M059J (cell line): ENCODE measurements around the gene CYP4A22. TPM values are rescaled to one million over a fixed set of nuclear protein-coding genes. Genes with fewer than 3 reads are reported as not detected.
"Not testable (repeated sequence)": the region's sequence is repeated elsewhere in the genome, so short reads cannot be mapped to it uniquely, and the experiment has no call there.

Source experiments
- DNase-seq: peaks from one replicate; pipeline ENCODE4 v3.0.0-alpha.2; 2012; ENCODE audit warnings: low read depth
- total RNA-seq: library from RNA; depleted of rRNA; stranded (reverse); fragments of >200 nt; shearing (Covaris generic); gene quantifications from 2 replicates; pipeline ENCODE4 v1.2.3, GENCODE V29; 2014

CYP4A22 gene
- total RNA-seq, 1 experiment from 2014 or later, result not detected

- no peak for DNase-seq
Measured at GRCh38 chr1:47184822-47185677, 47.8 kb downstream of the CYP4A22 start.

- DNase-seq, result no peak
Measured at GRCh38 chr1:47186267-47187185, 49.3 kb downstream of the CYP4A22 start.

GRCh38 chr1:47187231-47187925 lies 50.1 kb downstream of the CYP4A22 start:
- DNase-seq, result no peak

DNA sequence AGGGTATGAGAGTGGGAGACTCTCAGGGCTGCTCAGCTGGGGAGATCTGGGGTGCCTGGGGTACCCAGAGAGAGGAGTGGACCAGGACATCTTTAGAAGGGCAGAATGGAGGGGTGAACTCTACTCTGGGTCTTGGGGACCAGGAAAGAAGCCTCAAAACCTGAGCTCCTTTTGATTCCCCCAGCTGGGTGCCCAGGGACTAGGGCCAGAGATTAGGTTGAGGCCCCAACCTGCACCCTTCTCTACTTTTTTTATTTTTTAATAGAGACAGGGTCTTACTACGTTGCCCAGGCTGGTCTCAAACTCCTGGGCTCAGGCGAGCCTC lies 50.6 kb downstream of the CYP4A22 start:
- DNase-seq, result no peak

DNA sequence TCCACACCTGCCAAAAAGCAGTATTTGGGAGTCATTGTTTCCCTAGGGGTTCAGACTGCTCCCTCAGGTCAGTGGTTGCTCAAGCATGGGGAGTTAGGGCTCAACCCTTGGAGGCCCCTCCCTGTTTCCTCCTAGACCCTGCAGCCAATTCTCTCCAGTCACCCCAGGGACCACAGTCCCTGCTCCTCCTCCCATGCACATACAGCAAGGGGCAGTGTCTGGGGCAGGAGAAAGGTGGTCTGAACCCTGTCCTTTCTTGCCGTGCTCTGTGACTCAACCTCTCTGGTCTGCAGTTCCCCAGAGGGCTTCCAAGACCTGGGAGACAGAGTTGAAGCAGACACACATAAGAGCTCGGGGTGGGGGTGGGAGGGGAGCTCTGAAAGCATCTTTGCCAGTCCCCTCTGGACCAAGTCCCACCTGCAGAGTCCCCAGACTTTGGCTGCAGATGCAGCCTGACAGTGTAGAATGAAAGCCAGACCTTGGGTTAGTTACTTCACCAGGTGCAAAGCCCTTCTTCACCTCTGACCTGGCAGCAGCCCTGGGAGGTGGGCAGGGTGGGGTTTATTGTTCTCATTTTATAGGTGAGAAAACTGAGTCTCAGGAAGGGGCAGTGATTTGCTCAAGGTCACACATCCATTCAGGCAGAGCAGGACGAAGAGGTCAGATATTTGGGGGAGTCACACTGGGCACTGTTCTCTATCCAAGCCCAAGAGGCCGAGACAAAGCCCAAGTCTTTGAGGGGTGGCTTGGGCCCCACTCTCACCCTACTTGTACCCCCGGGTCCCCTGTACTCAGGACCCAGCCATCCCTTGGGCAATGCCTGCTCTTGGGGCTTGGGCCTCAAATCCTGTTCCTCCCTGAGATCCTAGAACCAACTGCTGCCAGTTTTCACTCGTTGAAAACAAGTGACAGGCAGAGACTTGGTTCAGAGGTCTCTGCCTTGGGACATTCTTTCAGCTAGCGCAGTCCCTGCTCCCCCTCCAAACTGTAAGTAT lies 51.8 kb downstream of the CYP4A22 start:
- DNase-seq, result no peak

DNA sequence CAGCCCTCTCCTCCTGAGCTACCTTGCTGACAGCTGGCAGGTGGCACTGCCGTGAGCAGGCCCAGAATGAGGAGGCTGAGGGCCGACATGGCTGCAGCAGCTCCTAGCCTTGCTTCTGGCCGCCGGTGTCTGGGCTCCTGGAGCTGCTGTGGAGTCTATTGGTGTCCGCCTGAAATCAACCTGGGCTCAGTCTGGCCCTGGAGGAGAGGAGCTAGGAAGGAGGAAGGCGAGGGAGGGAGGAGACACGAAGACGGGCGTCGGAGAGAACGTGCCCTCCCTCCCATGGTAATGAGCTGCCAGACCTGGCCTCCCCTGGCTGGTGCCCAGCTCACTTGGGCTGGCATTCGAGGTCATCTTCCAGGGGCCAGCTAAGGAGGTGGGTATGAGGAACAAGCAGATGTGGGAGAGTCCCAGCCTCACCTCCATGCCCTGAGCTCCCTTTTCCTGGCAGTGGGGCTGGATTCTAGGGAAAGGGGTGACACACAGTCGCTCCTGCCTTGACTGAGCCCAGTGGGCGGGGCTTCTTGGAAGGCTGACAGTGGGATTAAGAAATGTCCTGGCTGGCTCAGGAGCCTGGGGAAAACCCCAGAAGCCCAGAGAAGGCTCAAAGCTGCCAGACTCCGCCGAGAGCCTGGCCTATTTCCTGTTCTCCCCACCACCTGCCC lies 52.7 kb downstream of the CYP4A22 start, which contains the start of gene PDZK1IP1:
Gene PDZK1IP1, minus strand, starts transcription at position 193 of the 665 bp plus-strand sequence. Its CDS starts 104 bp downstream, at position 89.
- peak; percentile 80 for DNase-seq

- DNase-seq, result no peak
Measured at GRCh38 chr1:47190509-47190855, 53.2 kb downstream of the CYP4A22 start.

- DNase-seq, result no peak
Measured at GRCh38 chr1:47190857-47191256, 53.6 kb downstream of the CYP4A22 start.

DNA sequence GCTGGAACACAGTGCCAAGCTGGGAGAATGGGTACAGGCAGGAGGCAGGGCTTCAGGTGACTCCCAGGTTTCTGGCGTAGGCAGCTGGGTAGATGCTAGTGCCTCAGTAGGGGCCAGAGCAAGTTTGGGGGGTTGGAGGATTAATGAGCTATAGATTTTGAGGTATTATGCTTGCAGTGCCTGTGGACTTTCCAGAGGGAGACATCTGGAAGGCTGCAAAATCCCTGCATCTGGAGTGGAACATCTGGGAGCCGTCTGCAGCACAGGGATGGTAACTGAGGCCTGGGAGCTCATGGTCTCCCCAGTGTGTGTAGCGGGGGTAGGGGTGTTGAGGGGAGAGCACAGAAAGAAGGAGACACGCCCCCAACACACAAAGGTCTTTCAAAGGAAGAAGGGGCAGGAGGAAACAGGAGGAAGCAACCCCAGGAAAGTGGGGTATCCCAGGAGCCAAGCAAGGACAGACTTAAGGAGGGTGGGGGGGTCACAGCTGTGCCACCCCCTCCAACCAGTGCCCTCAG lies 54.8 kb downstream of the CYP4A22 start:
- no peak for DNase-seq

DNA sequence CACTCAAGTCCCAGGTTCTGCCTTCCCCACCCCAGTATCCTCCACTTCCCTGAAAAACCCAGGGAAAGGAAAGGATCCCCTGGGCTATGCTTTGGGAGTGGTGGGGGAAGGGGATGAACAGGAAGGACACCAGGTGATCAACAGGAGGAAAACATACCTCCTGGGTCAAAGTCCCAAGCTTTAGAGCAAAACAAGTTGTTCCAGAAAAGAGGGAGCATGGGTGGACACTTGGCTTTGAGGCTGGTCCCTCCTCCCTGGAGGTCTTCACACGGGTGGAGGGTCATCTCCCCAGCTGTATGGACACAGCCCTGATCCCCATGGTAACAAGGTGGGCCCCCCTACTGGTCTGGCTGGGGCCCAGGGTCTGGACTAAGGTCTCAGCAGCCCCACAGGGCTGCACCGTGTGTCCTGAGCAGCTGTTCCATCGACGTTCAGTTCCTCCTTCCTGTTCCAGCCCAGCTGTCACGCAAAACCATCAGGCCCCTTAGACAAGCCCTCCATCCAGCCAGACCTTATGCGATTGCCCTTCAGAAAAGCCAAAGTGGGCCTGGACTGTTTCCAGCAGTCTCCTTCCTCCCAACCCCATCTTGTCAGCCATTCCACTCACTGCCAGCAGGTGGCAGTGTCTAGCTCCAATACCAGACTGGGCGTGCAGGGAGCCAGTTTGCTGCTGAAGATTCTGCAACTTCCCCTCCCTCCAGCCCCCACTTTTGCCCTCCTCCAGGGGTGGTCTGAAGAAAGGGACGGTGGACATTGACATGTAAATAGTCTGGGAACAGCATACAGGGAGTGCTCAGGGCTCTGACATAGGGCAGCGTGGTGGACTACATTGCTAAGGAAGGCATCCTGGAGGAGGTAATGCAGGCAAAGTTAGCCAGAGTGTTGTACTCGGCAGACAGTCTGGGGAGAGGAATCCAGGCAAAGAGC lies 55.5 kb downstream of the CYP4A22 start:
- DNase-seq, result peak; percentile 57

- not testable (repeated sequence) for DNase-seq
Measured at GRCh38 chr1:47193496-47193895, 56.3 kb downstream of the CYP4A22 start.

- DNase-seq, result no peak
Measured at GRCh38 chr1:47194311-47194710, 57.1 kb downstream of the CYP4A22 start.

GRCh38 chr1:47195981-47196380 lies 58.7 kb downstream of the CYP4A22 start:
- DNase-seq, result not testable (repeated sequence)

DNA sequence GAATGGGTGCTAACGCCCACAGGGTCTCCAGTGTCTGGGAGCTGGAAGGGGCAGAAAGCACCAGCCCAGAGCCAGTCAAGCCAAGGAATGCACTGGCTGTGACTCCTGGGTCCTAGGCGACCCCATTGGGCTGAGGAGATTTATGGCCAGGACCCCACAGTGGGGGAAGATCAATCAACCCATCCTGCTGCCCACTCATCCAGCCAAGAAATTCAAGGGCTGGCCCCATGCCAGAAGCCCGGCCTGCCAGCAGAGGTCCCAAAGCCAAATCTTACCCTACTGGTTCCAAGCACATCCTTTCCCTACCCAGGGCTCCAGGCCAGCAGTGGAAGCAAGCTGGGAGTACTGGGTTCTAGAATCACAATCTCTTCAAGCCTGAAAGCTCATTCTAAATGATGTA lies 59.4 kb downstream of the CYP4A22 start:
- no peak for DNase-seq

DNA sequence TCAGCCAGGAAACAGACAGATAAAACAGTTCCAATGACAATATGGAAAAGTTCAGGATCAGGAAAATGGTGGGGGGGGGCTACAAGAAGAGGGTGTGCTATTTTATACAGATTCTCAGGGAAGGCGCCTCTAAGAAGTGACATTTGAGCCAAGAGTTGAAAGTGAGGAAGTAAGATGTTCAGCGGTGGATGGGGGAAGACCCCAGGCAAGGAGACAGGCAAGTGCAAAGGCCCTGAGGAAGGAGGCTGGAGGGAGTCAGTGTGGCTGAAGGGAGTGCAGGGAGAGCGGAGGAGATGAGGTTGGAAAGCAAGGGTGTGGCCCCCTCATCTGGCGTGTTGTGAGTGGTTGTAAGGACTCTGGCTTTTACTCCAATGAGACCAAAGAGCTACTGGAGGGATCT lies 61.0 kb downstream of the CYP4A22 start:
- no peak for DNase-seq
